Erythroblast (primary cell): ENCODE data around the gene ROBO4.
A peak's percentile ranks its signal among the peaks of the same experiment; 100 is the strongest.

Source experiments
- DNase-seq, 2 experiments: peaks; one replicate each; lab custom pipeline; 2025; lab: John Stamatoyannopoulos, UW
- GATA1 ChIP-seq: IDR thresholded peaks from 2 replicates; pipeline ENCODE4 v1.6.1; 2011; ENCODE audit warnings: low read depth, mild to moderate bottlenecking, control low read depth, low read length, moderate library complexity
- POLR2A ChIP-seq: IDR thresholded peaks from 2 replicates; pipeline ENCODE4 v1.6.1; 2011; ENCODE audit warnings: mild to moderate bottlenecking, low read length

ROBO4 gene

GRCh38 chr11:124897674-124898262 lies at the start of gene ROBO4:
TSS of gene ROBO4 (minus strand) at chr11:124897865. CDS start at chr11:124897795, 70 bp downstream.
- no peak for DNase-seq
- no peak for TF ChIP-seq GATA1
- no peak for TF ChIP-seq POLR2A

DNA sequence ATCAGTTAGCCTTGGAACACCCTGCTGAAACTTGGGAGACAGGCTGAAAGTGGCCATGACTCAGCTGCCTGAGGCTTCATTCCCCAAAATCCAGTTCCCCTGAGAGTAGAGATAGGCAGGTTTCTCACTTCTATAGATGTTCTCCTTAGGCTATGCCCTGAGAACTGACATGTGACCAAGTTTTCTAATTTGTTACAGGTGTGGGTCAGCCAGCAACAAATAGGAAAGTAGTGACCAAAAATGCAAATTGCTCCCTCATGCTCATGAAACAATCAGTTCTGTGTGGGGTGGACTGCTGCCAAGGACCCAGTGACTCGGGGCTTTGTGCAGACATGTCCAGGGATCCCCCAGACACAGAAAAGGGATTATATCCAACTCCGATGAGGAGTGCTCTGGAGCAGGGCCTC lies 49.1 kb upstream of the ROBO4 start:
- no peak for TF ChIP-seq POLR2A
- no peak for TF ChIP-seq GATA1
- DNase-seq: peak; percentile 6 to 15

GRCh38 chr11:124945826-124946225 lies 48.2 kb upstream of the ROBO4 start:
- no peak for DNase-seq
- TF ChIP-seq GATA1 (no peak), POLR2A (no peak)

- TF ChIP-seq GATA1 (no peak), POLR2A (no peak)
- no peak for DNase-seq
Observed at GRCh38 chr11:124944565-124944964, 46.9 kb upstream of the ROBO4 start.

DNA sequence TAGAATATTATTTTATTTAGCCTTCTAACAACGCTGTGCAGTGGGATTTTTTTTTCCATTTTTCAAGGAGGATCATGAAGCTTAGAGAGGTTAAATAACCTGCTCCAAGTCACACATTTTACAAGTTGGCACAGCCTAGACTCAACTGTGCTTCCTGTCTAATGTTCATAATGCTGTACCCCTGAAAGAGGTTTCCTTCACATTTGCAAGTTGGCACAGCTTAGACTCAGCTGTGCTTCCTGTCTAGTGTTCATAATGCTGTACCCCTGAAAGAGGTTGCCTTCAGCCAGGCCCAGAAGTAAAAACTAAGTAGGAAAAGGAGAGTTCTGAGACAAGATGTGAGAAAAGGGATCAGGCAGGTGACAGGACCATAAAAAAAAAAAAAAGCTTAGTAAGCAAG lies 46.1 kb upstream of the ROBO4 start:
- DNase-seq: no peak
- TF ChIP-seq GATA1 (no peak), POLR2A (no peak)

GRCh38 chr11:124943254-124943616 lies 45.6 kb upstream of the ROBO4 start:
- no peak for DNase-seq
- TF ChIP-seq POLR2A: no peak
- no peak for TF ChIP-seq GATA1

GRCh38 chr11:124942466-124943253 lies 45.0 kb upstream of the ROBO4 start:
- TF ChIP-seq POLR2A (no peak), GATA1 (no peak)
- DNase-seq: no peak

- DNase-seq: no peak
- TF ChIP-seq GATA1 (no peak), POLR2A (no peak)
Observed at GRCh38 chr11:124941703-124942102, 44.0 kb upstream of the ROBO4 start.

GRCh38 chr11:124938970-124939369 lies 41.3 kb upstream of the ROBO4 start:
- DNase-seq: no peak
- no peak for TF ChIP-seq POLR2A
- TF ChIP-seq GATA1: no peak

- TF ChIP-seq GATA1 (no peak), POLR2A (no peak)
- no peak for DNase-seq
Observed at GRCh38 chr11:124938206-124938765, 40.6 kb upstream of the ROBO4 start.

- no peak for DNase-seq
- no peak for TF ChIP-seq GATA1
- TF ChIP-seq POLR2A: no peak
Observed at GRCh38 chr11:124937336-124937935, 39.8 kb upstream of the ROBO4 start.

DNA sequence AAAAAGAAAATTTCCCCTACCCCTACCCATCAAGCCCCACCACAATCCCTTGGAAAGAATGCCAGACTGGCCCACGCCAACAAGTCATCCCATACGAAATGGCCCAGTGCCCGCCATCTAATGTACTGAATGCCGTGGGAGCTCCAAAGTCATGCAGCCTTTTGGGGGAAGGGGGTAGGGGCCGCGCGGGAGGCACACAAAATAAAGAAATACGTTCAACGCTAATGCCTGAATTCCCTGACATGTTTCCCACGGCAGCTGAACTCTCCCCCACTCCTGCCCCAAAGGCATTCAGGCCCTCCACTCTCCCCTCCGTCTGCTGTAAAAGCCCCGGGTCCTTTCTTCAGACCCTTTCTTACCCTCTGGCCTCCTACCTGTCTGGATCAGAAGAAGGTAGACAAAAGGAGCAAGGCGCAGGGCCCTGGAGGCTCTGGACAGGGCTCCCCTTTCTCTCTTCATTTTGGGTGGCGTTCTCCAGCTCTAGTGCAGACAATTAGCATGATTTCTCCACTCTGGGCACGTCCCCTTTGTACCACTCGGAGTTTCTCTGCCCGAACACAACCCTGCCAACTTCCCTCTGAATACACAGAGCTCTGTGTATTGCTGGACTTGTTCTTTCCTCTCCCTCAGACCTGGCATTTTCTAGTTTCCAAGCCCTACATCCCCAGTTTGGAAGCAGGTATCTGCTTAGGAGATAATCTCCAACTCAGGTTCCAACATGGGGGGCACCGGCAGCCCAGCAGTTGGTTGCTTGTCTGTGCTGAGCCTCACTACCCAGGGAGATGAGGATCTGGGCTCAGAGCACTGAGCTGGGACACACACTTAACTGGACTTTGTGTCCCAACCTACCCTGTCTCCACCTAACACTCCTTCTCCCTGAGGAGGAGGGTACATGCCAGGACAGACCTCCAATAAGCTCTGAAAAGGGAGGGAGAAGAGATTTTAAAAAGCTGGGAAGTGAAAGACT lies 38.2 kb upstream of the ROBO4 start, which contains the start of gene HEPACAM:
Gene HEPACAM, minus strand, starts transcription at position 500 of the 967 bp plus-strand sequence. Its CDS starts 41 bp downstream, at position 459.
- TF ChIP-seq GATA1 (no peak), POLR2A (no peak)
- no peak for DNase-seq
